Adipocyte (in vitro differentiated cells): Measurements from ENCODE around the gene LBHD2.

Source experiments
- DNase-seq: peaks from one replicate; pipeline ENCODE4 v3.0.0-alpha.2; 2015; ENCODE audit warnings: low read depth
- H3K27me3 ChIP-seq: replicated peaks from 2 replicates; pipeline ENCODE4 v1.7.0; 2013; ENCODE audit warnings: mild to moderate bottlenecking, low read length, moderate library complexity; ENCODE audit not compliant: control insufficient read depth, insufficient read depth
- H3K36me3 ChIP-seq: 2 replicates; pipeline ENCODE4 v1.7.0; 2013; ENCODE audit warnings: low read length, mild to moderate bottlenecking, moderate library complexity; ENCODE audit not compliant: control insufficient read depth, insufficient read depth, severe bottlenecking
- H3K4me1 ChIP-seq: 2 replicates; pipeline ENCODE4 v1.7.0; 2013; ENCODE audit warnings: mild to moderate bottlenecking, low read length, moderate library complexity; ENCODE audit not compliant: control insufficient read depth, insufficient read depth
- H3K4me3 ChIP-seq: 2 replicates; pipeline ENCODE4 v1.7.0; 2013; ENCODE audit warnings: mild to moderate bottlenecking, low read length, moderate library complexity
- H3K9ac ChIP-seq: 2 replicates; pipeline ENCODE4 v1.7.0; 2013; ENCODE audit warnings: mild to moderate bottlenecking, low read length, moderate library complexity
- H3K9me3 ChIP-seq: 2 replicates; pipeline ENCODE4 v1.7.0; 2013; ENCODE audit warnings: mild to moderate bottlenecking, low read length, moderate library complexity; ENCODE audit not compliant: control insufficient read depth

LBHD2 gene

GRCh38 chr14:103125098-103126070, 41.4 kb downstream of the LBHD2 start:
- Histone ChIP-seq H3K9me3 (no peaks in the 10 kb centered on the region), H3K4me1 (peaks cover 72% of the 10 kb centered on the region), H3K36me3 (peaks cover 14% of the 10 kb centered on the region), H3K4me3 (peak overlapping the region; percentile 81), H3K9ac (peak overlapping the region; percentile 87), H3K27me3 (no peaks in the 10 kb centered on the region)
- no peak for DNase-seq

DNA sequence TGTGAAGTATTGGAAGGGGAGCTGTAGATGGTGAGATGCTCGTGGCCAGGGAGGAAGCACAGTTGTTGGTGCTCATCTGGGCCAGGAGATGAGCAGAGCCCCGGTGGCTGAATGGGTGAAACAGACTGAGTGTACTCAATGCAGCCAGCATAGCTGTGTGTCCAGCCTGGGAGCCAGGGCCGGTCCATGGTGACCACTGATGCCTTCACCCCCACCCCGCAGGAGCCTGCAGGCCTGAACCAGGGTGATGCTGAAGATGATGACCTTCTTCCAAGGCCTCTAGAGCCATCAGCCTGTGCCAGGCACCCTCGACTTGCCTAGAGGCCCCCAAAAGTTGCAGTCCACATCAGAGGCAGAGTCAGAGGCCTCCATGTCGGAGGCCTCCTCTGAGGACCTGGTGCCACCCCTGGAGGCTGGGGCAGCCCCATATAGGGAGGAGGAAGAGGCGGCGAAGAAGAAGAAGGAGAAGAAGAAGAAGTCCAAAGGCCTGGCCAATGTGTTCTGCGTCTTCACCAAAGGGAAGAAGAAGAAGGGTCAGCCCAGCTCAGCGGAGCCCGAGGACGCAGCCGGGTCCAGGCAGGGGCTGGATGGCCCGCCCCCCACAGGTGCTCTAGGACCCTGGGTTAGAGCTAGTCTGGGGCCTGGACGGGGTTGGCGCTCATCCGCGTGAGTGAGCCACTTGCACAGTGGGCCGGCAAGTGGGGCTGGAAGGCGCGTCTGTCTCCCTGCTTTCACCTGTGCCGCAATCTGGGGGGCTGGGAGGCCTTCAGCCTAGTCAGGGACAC, 42.3 kb downstream of the LBHD2 start:
- no peak for DNase-seq
- H3K4me1 ChIP-seq, result peaks cover 63% of the 10 kb centered on the region
- peak overlapping the region; percentile 81 for H3K4me3 ChIP-seq

DNA sequence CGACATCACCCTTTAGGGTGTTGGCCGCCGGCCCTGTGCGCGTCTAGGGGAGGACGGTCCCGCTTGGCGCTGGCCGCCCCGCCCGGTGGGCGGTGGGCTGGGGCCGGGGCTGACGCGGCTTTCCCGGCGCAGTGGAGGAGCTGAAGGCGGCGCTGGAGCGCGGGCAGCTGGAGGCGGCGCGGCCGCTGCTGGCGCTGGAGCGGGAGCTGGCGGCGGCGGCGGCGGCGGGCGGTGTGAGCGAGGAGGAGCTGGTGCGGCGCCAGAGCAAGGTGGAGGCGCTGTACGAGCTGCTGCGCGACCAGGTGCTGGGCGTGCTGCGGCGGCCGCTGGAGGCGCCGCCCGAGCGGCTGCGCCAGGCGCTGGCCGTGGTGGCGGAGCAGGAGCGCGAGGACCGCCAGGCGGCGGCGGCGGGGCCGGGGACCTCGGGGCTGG, 42.9 kb downstream of the LBHD2 start:
- DNase-seq, result peak; percentile 66
- no peaks in the 10 kb centered on the region for H3K27me3 ChIP-seq
- peaks cover 59% of the 10 kb centered on the region for H3K4me1 ChIP-seq
- H3K9me3 ChIP-seq, result no peaks in the 10 kb centered on the region
- H3K4me3 ChIP-seq, result peak overlapping the region; percentile 81
- no peak overlapping the region for H3K9ac ChIP-seq
- H3K36me3 ChIP-seq, result peaks cover 28% of the 10 kb centered on the region

More for the DNA sequence above, 42.3 kb downstream of the LBHD2 start:
- Histone ChIP-seq H3K27me3 (no peaks in the 10 kb centered on the region), H3K9me3 (no peaks in the 10 kb centered on the region), H3K36me3 (peaks cover 23% of the 10 kb centered on the region), H3K9ac (no peak overlapping the region)

- Histone ChIP-seq H3K4me1 (peaks cover 54% of the 10 kb centered on the region), H3K9ac (peak overlapping the region; percentile 29), H3K36me3 (peaks cover 33% of the 10 kb centered on the region), H3K4me3 (no peak overlapping the region), H3K27me3 (no peaks in the 10 kb centered on the region), H3K9me3 (no peaks in the 10 kb centered on the region)
- DNase-seq, result no peak
Observed at GRCh38 chr14:103127356-103127755, 43.3 kb downstream of the LBHD2 start.

GRCh38 chr14:103127861-103128598, 44.0 kb downstream of the LBHD2 start:
- H3K36me3 ChIP-seq, result peaks cover 40% of the 10 kb centered on the region
- H3K4me1 ChIP-seq, result peaks cover 48% of the 10 kb centered on the region
- no peak overlapping the region for H3K4me3 ChIP-seq
- no peaks in the 10 kb centered on the region for H3K27me3 ChIP-seq
- H3K9ac ChIP-seq, result peak overlapping the region; percentile 29
- DNase-seq, result no peak
- H3K9me3 ChIP-seq, result no peaks in the 10 kb centered on the region

GRCh38 chr14:103128631-103129300, 44.8 kb downstream of the LBHD2 start:
- Histone ChIP-seq H3K4me1 (peaks cover 48% of the 10 kb centered on the region), H3K9ac (no peak overlapping the region), H3K36me3 (peaks cover 47% of the 10 kb centered on the region), H3K4me3 (no peak overlapping the region), H3K9me3 (no peaks in the 10 kb centered on the region), H3K27me3 (no peaks in the 10 kb centered on the region)
- DNase-seq, result no peak

GRCh38 chr14:103129301-103130016, 45.4 kb downstream of the LBHD2 start:
- DNase-seq, result no peak
- peaks cover 52% of the 10 kb centered on the region for H3K36me3 ChIP-seq
- no peaks in the 10 kb centered on the region for H3K27me3 ChIP-seq
- no peak overlapping the region for H3K4me3 ChIP-seq
- no peak overlapping the region for H3K9ac ChIP-seq
- no peaks in the 10 kb centered on the region for H3K9me3 ChIP-seq
- H3K4me1 ChIP-seq, result peaks cover 42% of the 10 kb centered on the region

DNA sequence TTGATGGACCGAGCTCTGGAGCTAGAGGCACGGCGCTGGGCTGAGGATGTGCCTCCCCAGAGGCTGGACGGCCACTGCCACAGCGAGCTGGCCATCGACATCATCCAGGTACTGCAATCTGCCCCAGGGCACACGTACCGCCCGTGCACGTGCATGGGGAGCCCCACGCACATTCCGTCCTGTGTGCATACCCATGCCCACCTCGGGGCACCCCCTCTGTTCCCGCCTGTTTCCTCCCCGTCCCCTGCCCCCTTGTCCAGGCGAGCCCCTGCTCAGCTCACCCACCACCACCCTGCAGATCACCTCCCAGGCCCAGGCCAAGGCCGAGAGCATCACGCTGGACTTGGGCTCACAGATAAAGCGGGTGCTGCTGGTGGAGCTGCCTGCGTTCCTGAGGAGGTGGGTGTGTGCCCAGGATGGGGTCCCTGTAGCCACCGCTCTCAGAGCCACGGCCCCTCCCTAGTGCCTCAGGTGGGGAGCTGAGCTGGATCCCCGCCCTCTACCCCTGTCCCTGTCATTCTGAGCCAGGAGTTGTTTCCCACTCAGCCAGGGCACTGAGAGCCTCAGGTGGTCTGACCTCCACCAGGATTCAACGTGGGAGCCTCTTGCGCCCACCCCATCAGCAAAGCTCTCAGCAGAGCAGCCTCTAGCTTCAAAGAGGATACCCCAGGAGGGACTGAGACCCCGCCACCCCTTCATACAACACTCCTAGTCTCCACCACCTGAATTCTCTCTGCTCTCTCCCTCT, 46.2 kb downstream of the LBHD2 start:
- no peak for DNase-seq
- no peak overlapping the region for H3K4me3 ChIP-seq
- no peaks in the 10 kb centered on the region for H3K27me3 ChIP-seq
- H3K36me3 ChIP-seq, result peaks cover 60% of the 10 kb centered on the region
- H3K9me3 ChIP-seq, result no peaks in the 10 kb centered on the region
- peaks cover 34% of the 10 kb centered on the region for H3K4me1 ChIP-seq
- H3K9ac ChIP-seq, result no peak overlapping the region

- peak; percentile 29 for DNase-seq
- no peak overlapping the region for H3K4me3 ChIP-seq
- no peaks in the 10 kb centered on the region for H3K27me3 ChIP-seq
- H3K9ac ChIP-seq, result no peak overlapping the region
- peaks cover 27% of the 10 kb centered on the region for H3K4me1 ChIP-seq
- H3K9me3 ChIP-seq, result no peaks in the 10 kb centered on the region
- H3K36me3 ChIP-seq, result peaks cover 67% of the 10 kb centered on the region
Observed at GRCh38 chr14:103130965-103131364, 47.0 kb downstream of the LBHD2 start.
